HEK293 (cell line): ENCODE results near the gene TNKS1BP1.
A peak's percentile ranks its signal among the peaks of the same experiment; 100 is the strongest.

Source experiments
- CTCF ChIA-PET: fragments of 350-600 bp; formaldehyde crosslinking; extraction: SDS; loops from one replicate; lab custom pipeline; 2021; ENCODE audit warnings: antibody characterized with exemption; lab: Yijun Ruan, JAX
- POLR2A ChIA-PET: fragments of 300-600 bp; formaldehyde crosslinking; extraction: SDS; loops from one replicate; lab custom pipeline; 2020; ENCODE audit warnings: antibody characterized with exemption, inconsistent platforms; lab: Yijun Ruan, JAX
- H3K27ac ChIP-seq: fragments of 200-500 bp; sonication (Bioruptor generic); 2 replicates; pipeline ENCODE4 v1.5.1; 2014; ENCODE audit warnings: low read depth, low read length, control low read depth, inconsistent platforms; ENCODE audit errors: extremely low read depth
- H3K36me3 ChIP-seq, 2 experiments: fragments of 200-500 bp in 1 of 2; sonication (Bioruptor generic) in 1 of 2; 1 replicate in 1 of 2; 2 replicates in 1 of 2; pipeline ENCODE4 v1.5.1; 2014 to 2017; ENCODE audit warnings: inconsistent platforms in 2 of 2, low read length in 2 of 2; ENCODE audit not compliant: control insufficient read depth in 2 of 2, insufficient read depth in 1 of 2
- H3K4me1 ChIP-seq: fragments of 200-500 bp; sonication (Bioruptor generic); 2 replicates; pipeline ENCODE4 v1.5.1; 2014; ENCODE audit warnings: mild to moderate bottlenecking, low read length, inconsistent platforms; ENCODE audit not compliant: control insufficient read depth, insufficient read depth
- H3K4me3 ChIP-seq: 2 replicates; pipeline ENCODE4 v1.5.1; 2011; ENCODE audit warnings: low read depth, mild to moderate bottlenecking, control low read depth, low read length, moderate library complexity
- H3K9me3 ChIP-seq: fragments of 200-500 bp; sonication (Bioruptor generic); 2 replicates; pipeline ENCODE4 v1.5.1; 2014; ENCODE audit warnings: low read depth, low read length, inconsistent platforms; ENCODE audit not compliant: control insufficient read depth, insufficient read depth
- CTCF ChIP-seq: fragments of 450-650 bp; formaldehyde crosslinking; IDR thresholded peaks from 2 replicates; pipeline ENCODE4 v1.5.1; 2016; ENCODE audit warnings: missing biosample characterization, missing genetic modification characterization
- HOXC10 ChIP-seq: sonication (generic); formaldehyde crosslinking; IDR thresholded peaks from 2 replicates; pipeline ENCODE4 v1.8.1; 2023; ENCODE audit warnings: mild to moderate bottlenecking, missing genetic modification reagents
- IKZF3 ChIP-seq: fragments of 450-650 bp; IDR thresholded peaks from 2 replicates; pipeline ENCODE4 v1.5.0; 2018; ENCODE audit warnings: missing biosample characterization, mild to moderate bottlenecking, missing genetic modification characterization, moderate library complexity
- KLF17 ChIP-seq: fragments of 450-650 bp; formaldehyde crosslinking; IDR thresholded peaks from 2 replicates; pipeline ENCODE4 v1.5.1; 2016; ENCODE audit warnings: missing biosample characterization, missing genetic modification characterization
- PRDM4 ChIP-seq: fragments of 450-650 bp; formaldehyde crosslinking; IDR thresholded peaks from 2 replicates; pipeline ENCODE4 v1.5.1; 2017; ENCODE audit warnings: missing biosample characterization, missing genetic modification characterization
- TSHZ1 ChIP-seq: fragments of 450-650 bp; formaldehyde crosslinking; IDR thresholded peaks from 2 replicates; pipeline ENCODE4 v1.5.1; 2016; ENCODE audit warnings: missing biosample characterization, missing genetic modification characterization, borderline replicate concordance
- YY1 ChIP-seq: fragments of 450-650 bp; formaldehyde crosslinking; IDR thresholded peaks from 2 replicates; pipeline ENCODE4 v1.5.1; 2018; ENCODE audit warnings: missing biosample characterization, missing genetic modification characterization
- ZBTB48 ChIP-seq: fragments of 450-650 bp; formaldehyde crosslinking; IDR thresholded peaks from 2 replicates; pipeline ENCODE4 v1.5.1; 2016; ENCODE audit warnings: missing biosample characterization, missing genetic modification characterization
- ZEB2 ChIP-seq: fragments of 450-650 bp; formaldehyde crosslinking; IDR thresholded peaks from 2 replicates; pipeline ENCODE4 v1.5.1; 2016; ENCODE audit warnings: missing biosample characterization, missing genetic modification characterization
- ZFP37 ChIP-seq: fragments of 450-650 bp; formaldehyde crosslinking; IDR thresholded peaks from 2 replicates; pipeline ENCODE4 v1.5.1; 2016; ENCODE audit warnings: missing biosample characterization, missing genetic modification characterization
- ZNF157 ChIP-seq: fragments of 450-650 bp; formaldehyde crosslinking; IDR thresholded peaks from 2 replicates; pipeline ENCODE4 v1.5.1; 2016; ENCODE audit warnings: missing biosample characterization, missing genetic modification characterization
- ZNF169 ChIP-seq: fragments of 450-650 bp; formaldehyde crosslinking; IDR thresholded peaks from 2 replicates; pipeline ENCODE4 v1.5.1; 2016; ENCODE audit warnings: missing biosample characterization, missing genetic modification characterization
- ZNF2 ChIP-seq: fragments of 450-650 bp; formaldehyde crosslinking; IDR thresholded peaks from 2 replicates; pipeline ENCODE4 v1.5.1; 2016; ENCODE audit warnings: missing biosample characterization, missing genetic modification characterization
- ZNF24 ChIP-seq: fragments of 450-650 bp; formaldehyde crosslinking; IDR thresholded peaks from 2 replicates; pipeline ENCODE4 v1.5.1; 2016; ENCODE audit warnings: missing biosample characterization, missing genetic modification characterization
- ZNF37A ChIP-seq: fragments of 450-650 bp; IDR thresholded peaks from 2 replicates; pipeline ENCODE4 v1.5.1; 2018; ENCODE audit warnings: missing biosample characterization, missing genetic modification characterization
- ZNF394 ChIP-seq: fragments of 450-650 bp; formaldehyde crosslinking; IDR thresholded peaks from 2 replicates; pipeline ENCODE4 v1.5.1; 2016; ENCODE audit warnings: missing biosample characterization, missing genetic modification characterization, mild to moderate bottlenecking, moderate library complexity, borderline replicate concordance
- ZNF48 ChIP-seq: fragments of 450-650 bp; formaldehyde crosslinking; IDR thresholded peaks from 2 replicates; pipeline ENCODE4 v1.5.1; 2016; ENCODE audit warnings: missing biosample characterization, missing genetic modification characterization
- ZNF549 ChIP-seq: fragments of 450-650 bp; IDR thresholded peaks from 2 replicates; pipeline ENCODE4 v1.5.1; 2018; ENCODE audit warnings: missing biosample characterization, missing genetic modification characterization, mild to moderate bottlenecking, inconsistent platforms, moderate library complexity
- ZNF585B ChIP-seq: fragments of 450-650 bp; formaldehyde crosslinking; IDR thresholded peaks from 2 replicates; pipeline ENCODE4 v1.5.1; 2016; ENCODE audit warnings: missing biosample characterization, missing genetic modification characterization
- ZNF639 ChIP-seq: fragments of 450-650 bp; formaldehyde crosslinking; IDR thresholded peaks from 2 replicates; pipeline ENCODE4 v1.5.1; 2016; ENCODE audit warnings: missing biosample characterization, missing genetic modification characterization
- ZNF654 ChIP-seq: fragments of 450-650 bp; formaldehyde crosslinking; IDR thresholded peaks from 2 replicates; pipeline ENCODE4 v1.5.1; 2016; ENCODE audit warnings: low read depth, missing biosample characterization, missing genetic modification characterization
- ZNF677 ChIP-seq: fragments of 450-650 bp; IDR thresholded peaks from 2 replicates; pipeline ENCODE4 v1.5.0; 2018; ENCODE audit warnings: missing biosample characterization, mild to moderate bottlenecking, missing genetic modification characterization, moderate library complexity
- ZNF843 ChIP-seq: fragments of 450-650 bp; formaldehyde crosslinking; IDR thresholded peaks from 2 replicates; pipeline ENCODE4 v1.5.1; 2016; ENCODE audit warnings: missing biosample characterization, missing genetic modification characterization

The TNKS1BP1 gene

GRCh38 chr11:57349491-57350274, 24.9 kb upstream of the TNKS1BP1 start:
- no peaks in the 10 kb centered on the region for H3K4me1 ChIP-seq
- H3K4me3 ChIP-seq: no peak overlapping the region
- H3K27ac ChIP-seq: no peak overlapping the region
- ChIA-PET CTCF (interaction anchor here (0.5 to 2.5 kb wide), 35 partner anchors 10 to 1246 kb away, joined by 3 to 20 read pairs (median 4); partner anchors contain the start of gene P2RX3), POLR2A (interaction anchor here (0.6 to 1.0 kb wide), 3 partner anchors 145 to 179 kb away, joined by 3 to 4 read pairs (median 4); no protein-coding TSS in a partner anchor)
- H3K9me3 ChIP-seq: no peaks in the 10 kb centered on the region
- TF ChIP-seq ZNF394 (tag by site-specific recombination) (no peak), ZBTB48 (tag by site-specific recombination) (0 out of 2 replicates have a peak, but pooled peaks have one; percentile 26), ZNF585B (tag by site-specific recombination) (peak; percentile 47; the same call in 1 of the 2 replicates), KLF17 (0 out of 2 replicates have a peak, but pooled peaks have one; percentile 30), ZNF654 (tag by site-specific recombination) (peak; percentile 27), ZFP37 (tag by site-specific recombination) (no peak), IKZF3 (tag by site-specific recombination) (0 out of 2 replicates have a peak, but pooled peaks have one; percentile 7), CTCF (tag by site-specific recombination) (peak; percentile 68), ZEB2 (tag by site-specific recombination) (0 out of 2 replicates have a peak, but pooled peaks have one; percentile 11)
- no peaks in the 10 kb centered on the region for H3K36me3 ChIP-seq

GRCh38 chr11:57348636-57349313, 24.0 kb upstream of the TNKS1BP1 start:
- POLR2A ChIA-PET: no interaction called here
- Histone ChIP-seq H3K9me3 (no peaks in the 10 kb centered on the region), H3K4me3 (no peak overlapping the region), H3K36me3 (no peaks in the 10 kb centered on the region), H3K27ac (no peak overlapping the region), H3K4me1 (no peaks in the 10 kb centered on the region)
- CTCF ChIA-PET: interaction anchor here (0.5 to 2.5 kb wide), 12 partner anchors 9 to 1175 kb away, joined by 3 to 20 read pairs (median 4); partner anchors contain the start of gene P2RX3
- no peak for TF ChIP-seq ZNF37A
- no peak for TF ChIP-seq ZNF157
- no peak for TF ChIP-seq YY1 (tag by site-specific recombination)
- no peak for TF ChIP-seq ZNF169 (tag by site-specific recombination)
- no peak for TF ChIP-seq ZNF24
- TF ChIP-seq ZEB2 (tag by site-specific recombination): no peak
- TF ChIP-seq ZNF2 (tag by site-specific recombination): no peak
- TF ChIP-seq ZNF549 (tag by site-specific recombination): no peak
- TF ChIP-seq ZNF843 (tag by site-specific recombination): no peak
- no peak for TF ChIP-seq ZNF677 (tag by site-specific recombination)
- TF ChIP-seq HOXC10 (CRISPR knock-in tag): no peak
- no peak for TF ChIP-seq ZNF48
- no peak for TF ChIP-seq TSHZ1 (tag by site-specific recombination)
- no peak for TF ChIP-seq ZNF639 (tag by site-specific recombination)
- no peak for TF ChIP-seq PRDM4 (tag by site-specific recombination)
